DOHH2 (cell line): ENCODE data around the gene TMEM80.

Experiments used
- H3F3A ChIP-seq: fragments of 200-600 bp; sonication (generic), shearing (Covaris generic); 2 replicates; pipeline ENCODE4 v1.6.0; 2016; ENCODE audit warnings: antibody characterized with exemption, mild to moderate bottlenecking; ENCODE audit not compliant: control insufficient read depth, insufficient read depth
- H3K27ac ChIP-seq: fragments of 200-600 bp; sonication (generic); 2 replicates; pipeline ENCODE4 v1.5.1; 2014; ENCODE audit warnings: low read depth, mild to moderate bottlenecking, low read length, moderate library complexity
- H3K27me3 ChIP-seq: fragments of 200-600 bp; sonication (generic); 2 replicates; pipeline ENCODE4 v1.6.1; 2014; ENCODE audit warnings: mild to moderate bottlenecking, low read length, mixed read lengths; ENCODE audit not compliant: control insufficient read depth
- H3K36me3 ChIP-seq: fragments of 200-600 bp; sonication (generic); 2 replicates; pipeline ENCODE4 v1.6.1; 2014; ENCODE audit warnings: mild to moderate bottlenecking, low read length, moderate library complexity, mixed read lengths; ENCODE audit not compliant: control insufficient read depth
- H3K4me1 ChIP-seq: fragments of 200-600 bp; sonication (generic); 2 replicates; pipeline ENCODE4 v1.6.1; 2014; ENCODE audit warnings: mild to moderate bottlenecking, low read length, mixed read lengths; ENCODE audit not compliant: control insufficient read depth
- H3K4me2 ChIP-seq: fragments of 200-600 bp; sonication (generic); 2 replicates; pipeline ENCODE4 v1.6.0; 2014; ENCODE audit warnings: mild to moderate bottlenecking, low read length, moderate library complexity
- H3K4me3 ChIP-seq: fragments of 200-600 bp; sonication (generic); 2 replicates; pipeline ENCODE4 v1.5.1; 2014; ENCODE audit warnings: mild to moderate bottlenecking, low read length, mixed read lengths
- H3K79me2 ChIP-seq: fragments of 200-600 bp; sonication (generic); 2 replicates; pipeline ENCODE4 v1.6.1; 2014; ENCODE audit warnings: mild to moderate bottlenecking, low read length, mixed read lengths; ENCODE audit not compliant: control insufficient read depth
- H3K9me2 ChIP-seq: fragments of 200-600 bp; sonication (generic); replicated peaks from 2 replicates; pipeline ENCODE4 v1.6.1; 2014; ENCODE audit warnings: mild to moderate bottlenecking, low read length, mixed read lengths; ENCODE audit not compliant: control insufficient read depth
- H3K9me3 ChIP-seq: fragments of 200-600 bp; sonication (generic); 2 replicates; pipeline ENCODE4 v1.6.1; 2014; ENCODE audit warnings: antibody characterized with exemption, low read length, mixed read lengths; ENCODE audit not compliant: control insufficient read depth, insufficient read depth
- H4K20me1 ChIP-seq: fragments of 200-600 bp; sonication (generic); 2 replicates; pipeline ENCODE4 v1.6.0; 2014; ENCODE audit warnings: low read depth, mild to moderate bottlenecking, antibody characterized with exemption, low read length, moderate library complexity; ENCODE audit not compliant: control insufficient read depth, insufficient read depth
- EZH2phosphoT487 ChIP-seq: fragments of 200-600 bp; sonication (generic); IDR thresholded peaks from 2 replicates; pipeline ENCODE4 v1.6.1; 2017; ENCODE audit warnings: borderline replicate concordance, mild to moderate bottlenecking, antibody characterized with exemption, low read length, moderate library complexity, mixed read lengths
- TF ChIP-seq, protein P1 (sequence below): fragments of 200-600 bp; sonication (generic); IDR thresholded peaks from one replicate; pipeline ENCODE4 v1.5.1; 2014; ENCODE audit warnings: antibody characterized with exemption, mild to moderate bottlenecking, low read depth, low read length; ENCODE audit not compliant: poor library complexity, severe bottlenecking

Gene TMEM80

DNA sequence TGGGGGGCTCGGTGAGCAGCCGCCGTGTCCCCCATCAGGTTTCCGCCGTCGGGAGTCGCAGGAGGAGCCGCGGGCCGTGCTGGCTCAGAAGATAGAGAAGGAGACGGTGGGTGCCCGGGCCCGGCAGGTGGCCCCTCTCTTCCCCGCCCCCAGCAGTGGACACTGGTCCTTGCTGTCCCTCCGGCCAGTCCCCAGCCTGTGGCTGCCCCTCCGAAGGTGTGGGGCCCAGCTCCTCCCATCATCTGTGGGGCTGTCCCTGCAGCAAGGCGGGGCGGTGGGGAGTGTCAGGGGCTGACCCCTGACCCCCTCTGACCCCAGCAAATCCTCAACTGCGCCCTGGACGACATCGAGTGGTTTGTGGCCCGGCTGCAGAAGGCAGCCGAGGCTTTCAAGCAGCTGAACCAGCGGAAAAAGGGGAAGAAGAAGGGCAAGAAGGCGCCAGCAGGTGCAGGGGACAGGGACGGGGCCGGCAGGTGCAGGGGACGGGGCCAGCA is 25.7 kb downstream of the TMEM80 start:
- peaks cover 7% of the 10 kb centered on the region; the same call in 1 of the 2 replicates for H4K20me1 ChIP-seq
- H3K9me3 ChIP-seq = no peaks in the 10 kb centered on the region
- H3K27me3 ChIP-seq = peaks cover 37% of the 10 kb centered on the region
- peak overlapping the region; percentile 59 for H3K4me2 ChIP-seq
- no peaks in the 10 kb centered on the region for H3K36me3 ChIP-seq
- peak overlapping the region; percentile 42 for H3K4me3 ChIP-seq
- H3K27ac ChIP-seq = no peak overlapping the region
- TF ChIP-seq EZH2phosphoT487 = no peak
- TF ChIP-seq, protein P1, sequence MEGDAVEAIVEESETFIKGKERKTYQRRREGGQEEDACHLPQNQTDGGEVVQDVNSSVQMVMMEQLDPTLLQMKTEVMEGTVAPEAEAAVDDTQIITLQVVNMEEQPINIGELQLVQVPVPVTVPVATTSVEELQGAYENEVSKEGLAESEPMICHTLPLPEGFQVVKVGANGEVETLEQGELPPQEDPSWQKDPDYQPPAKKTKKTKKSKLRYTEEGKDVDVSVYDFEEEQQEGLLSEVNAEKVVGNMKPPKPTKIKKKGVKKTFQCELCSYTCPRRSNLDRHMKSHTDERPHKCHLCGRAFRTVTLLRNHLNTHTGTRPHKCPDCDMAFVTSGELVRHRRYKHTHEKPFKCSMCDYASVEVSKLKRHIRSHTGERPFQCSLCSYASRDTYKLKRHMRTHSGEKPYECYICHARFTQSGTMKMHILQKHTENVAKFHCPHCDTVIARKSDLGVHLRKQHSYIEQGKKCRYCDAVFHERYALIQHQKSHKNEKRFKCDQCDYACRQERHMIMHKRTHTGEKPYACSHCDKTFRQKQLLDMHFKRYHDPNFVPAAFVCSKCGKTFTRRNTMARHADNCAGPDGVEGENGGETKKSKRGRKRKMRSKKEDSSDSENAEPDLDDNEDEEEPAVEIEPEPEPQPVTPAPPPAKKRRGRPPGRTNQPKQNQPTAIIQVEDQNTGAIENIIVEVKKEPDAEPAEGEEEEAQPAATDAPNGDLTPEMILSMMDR = no peak
- peaks cover 4% of the 10 kb centered on the region; the same call in 1 of the 2 replicates for H3F3A ChIP-seq
- peaks cover 37% of the 10 kb centered on the region for H3K4me1 ChIP-seq
- H3K79me2 ChIP-seq = no peaks in the 10 kb centered on the region
- H3K9me2 ChIP-seq = no peaks in the 10 kb centered on the region

DNA sequence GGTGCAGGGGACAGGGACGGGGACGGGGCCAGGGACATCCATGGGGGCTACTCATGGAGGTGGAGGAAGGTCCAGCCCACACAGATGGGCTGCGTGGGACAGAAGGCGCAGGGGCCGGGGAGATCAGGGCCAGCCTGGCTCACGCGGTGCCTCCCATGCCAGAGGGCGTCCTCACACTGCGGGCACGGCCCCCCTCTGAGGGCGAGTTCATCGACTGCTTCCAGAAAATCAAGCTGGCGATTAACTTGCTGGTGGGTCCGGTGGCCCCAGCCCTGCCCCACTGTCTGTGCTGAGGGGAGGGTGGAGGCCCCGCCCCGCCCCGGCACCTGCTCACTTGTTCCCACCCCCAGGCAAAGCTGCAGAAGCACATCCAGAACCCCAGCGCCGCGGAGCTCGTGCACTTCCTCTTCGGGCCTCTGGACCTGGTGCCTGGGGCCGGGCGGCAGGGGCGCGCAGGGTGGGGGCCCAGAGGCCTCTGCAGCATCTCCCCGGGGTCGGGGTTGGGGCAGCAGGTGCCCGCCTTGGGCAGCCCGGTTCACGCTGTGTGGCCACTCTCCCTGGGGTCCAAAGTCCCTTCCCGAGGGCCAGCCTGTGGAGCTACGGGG is 26.2 kb downstream of the TMEM80 start:
- H4K20me1 ChIP-seq = peaks cover 7% of the 10 kb centered on the region; the same call in 1 of the 2 replicates
- H3K9me2 ChIP-seq = no peaks in the 10 kb centered on the region
- peaks cover 42% of the 10 kb centered on the region for H3K4me1 ChIP-seq
- peaks cover 4% of the 10 kb centered on the region; the same call in 1 of the 2 replicates for H3F3A ChIP-seq
- no peak overlapping the region for H3K27ac ChIP-seq
- TF ChIP-seq, protein P1 = no peak
- no peak for TF ChIP-seq EZH2phosphoT487
- H3K4me3 ChIP-seq = peak overlapping the region; percentile 42
- no peaks in the 10 kb centered on the region for H3K36me3 ChIP-seq
- peaks cover 37% of the 10 kb centered on the region for H3K27me3 ChIP-seq
- no peaks in the 10 kb centered on the region for H3K79me2 ChIP-seq
- H3K4me2 ChIP-seq = peak overlapping the region; percentile 59
- H3K9me3 ChIP-seq = no peaks in the 10 kb centered on the region

DNA sequence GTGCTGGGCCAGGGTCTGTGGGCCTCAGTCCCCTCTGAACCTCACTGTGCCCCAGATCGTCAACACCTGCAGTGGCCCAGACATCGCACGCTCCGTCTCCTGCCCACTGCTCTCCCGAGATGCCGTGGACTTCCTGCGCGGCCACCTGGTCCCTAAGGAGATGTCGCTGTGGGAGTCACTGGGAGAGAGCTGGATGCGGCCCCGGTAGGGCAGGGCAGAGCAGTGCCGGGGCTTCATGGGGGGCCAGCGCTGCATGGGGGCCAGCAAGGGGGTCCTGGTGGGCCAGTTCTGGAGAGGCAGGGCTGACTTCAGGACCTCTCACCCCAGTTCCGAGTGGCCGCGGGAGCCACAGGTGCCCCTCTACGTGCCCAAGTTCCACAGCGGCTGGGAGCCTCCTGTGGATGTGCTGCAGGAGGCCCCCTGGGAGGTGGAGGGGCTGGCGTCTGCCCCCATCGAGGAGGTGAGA is 26.8 kb downstream of the TMEM80 start:
- Histone ChIP-seq H3F3A (peaks cover 6% of the 10 kb centered on the region; the same call in 1 of the 2 replicates), H3K79me2 (no peaks in the 10 kb centered on the region), H4K20me1 (peaks cover 7% of the 10 kb centered on the region; the same call in 1 of the 2 replicates), H3K4me1 (peaks cover 42% of the 10 kb centered on the region), H3K9me3 (no peaks in the 10 kb centered on the region), H3K27me3 (peaks cover 37% of the 10 kb centered on the region), H3K9me2 (no peaks in the 10 kb centered on the region), H3K27ac (no peak overlapping the region), H3K4me3 (peak overlapping the region; percentile 42), H3K4me2 (peak overlapping the region; percentile 59), H3K36me3 (no peaks in the 10 kb centered on the region)
- no peak for TF ChIP-seq EZH2phosphoT487
- TF ChIP-seq, protein P1 = no peak
